Bronchial epithelial cell (primary cell): Measurements from ENCODE around the gene DFFA. TPM values are rescaled to one million over a fixed set of nuclear protein-coding genes. Genes with fewer than 3 reads are reported as not detected.
A peak's percentile ranks its signal among the peaks of the same experiment; 100 is the strongest.
"Not testable (repeated sequence)": the region's sequence is repeated elsewhere in the genome, so short reads cannot be mapped to it uniquely, and the experiment has no call there.

ENCODE experiments used
- DNase-seq: peaks from one replicate; pipeline ENCODE4 v3.0.0-alpha.2; 2010; ENCODE audit warnings: low read depth
- FAIRE-seq: peaks from 2 replicates; lab custom pipeline; 2011; peaks lifted over from hg19 to GRCh38; lab: Jason Lieb, UNC
- H3K27me3 ChIP-seq: 2 replicates; pipeline ENCODE4 v1.5.1; 2011; ENCODE audit warnings: low read length; ENCODE audit not compliant: control insufficient read depth, insufficient read depth
- H3K36me3 ChIP-seq: 2 replicates; pipeline ENCODE4 v1.5.1; 2011; ENCODE audit warnings: low read length; ENCODE audit not compliant: control insufficient read depth, insufficient read depth
- H3K4me3 ChIP-seq: 2 replicates; pipeline ENCODE4 v1.5.1; 2011; ENCODE audit warnings: mild to moderate bottlenecking, low read depth, low read length, control low read depth
- total RNA-seq: library from RNA; depleted of rRNA; stranded (reverse); fragments of >200 nt; gene quantifications from 2 replicates; pipeline ENCODE4 v1.2.1, GENCODE V29; 2014
- TF ChIP-seq, protein P1 (sequence below): IDR thresholded peaks from 2 replicates; pipeline ENCODE4 v1.5.1; 2011; ENCODE audit warnings: mild to moderate bottlenecking, moderate library complexity, low read length, control low read depth, inconsistent platforms; ENCODE audit not compliant: insufficient read depth, severe bottlenecking

Gene DFFA
- total RNA-seq, 1 donor from 2014 or later = 55.5 TPM

DNA sequence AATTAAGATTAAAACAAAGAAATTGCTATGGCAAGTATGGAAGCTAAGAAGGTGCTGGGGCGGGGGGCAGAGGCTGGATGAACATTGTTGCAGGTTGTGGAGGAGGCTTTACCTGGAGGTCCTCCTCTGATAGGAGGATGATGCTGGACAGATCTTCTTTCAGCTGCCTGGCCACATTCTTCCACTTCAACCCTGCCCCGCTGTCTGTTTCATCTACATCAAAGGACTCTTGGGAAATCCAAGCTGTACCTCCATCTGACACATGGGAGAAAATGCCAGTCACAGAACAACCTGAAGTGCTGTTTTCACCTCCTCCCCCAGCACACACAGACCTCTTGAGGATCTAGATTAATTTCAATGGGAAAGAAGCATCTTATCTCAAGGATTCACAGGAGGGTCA is 5.3 kb downstream of the DFFA start:
- TF ChIP-seq, protein P1, sequence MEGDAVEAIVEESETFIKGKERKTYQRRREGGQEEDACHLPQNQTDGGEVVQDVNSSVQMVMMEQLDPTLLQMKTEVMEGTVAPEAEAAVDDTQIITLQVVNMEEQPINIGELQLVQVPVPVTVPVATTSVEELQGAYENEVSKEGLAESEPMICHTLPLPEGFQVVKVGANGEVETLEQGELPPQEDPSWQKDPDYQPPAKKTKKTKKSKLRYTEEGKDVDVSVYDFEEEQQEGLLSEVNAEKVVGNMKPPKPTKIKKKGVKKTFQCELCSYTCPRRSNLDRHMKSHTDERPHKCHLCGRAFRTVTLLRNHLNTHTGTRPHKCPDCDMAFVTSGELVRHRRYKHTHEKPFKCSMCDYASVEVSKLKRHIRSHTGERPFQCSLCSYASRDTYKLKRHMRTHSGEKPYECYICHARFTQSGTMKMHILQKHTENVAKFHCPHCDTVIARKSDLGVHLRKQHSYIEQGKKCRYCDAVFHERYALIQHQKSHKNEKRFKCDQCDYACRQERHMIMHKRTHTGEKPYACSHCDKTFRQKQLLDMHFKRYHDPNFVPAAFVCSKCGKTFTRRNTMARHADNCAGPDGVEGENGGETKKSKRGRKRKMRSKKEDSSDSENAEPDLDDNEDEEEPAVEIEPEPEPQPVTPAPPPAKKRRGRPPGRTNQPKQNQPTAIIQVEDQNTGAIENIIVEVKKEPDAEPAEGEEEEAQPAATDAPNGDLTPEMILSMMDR = no peak
- no peak overlapping the region for H3K4me3 ChIP-seq
- no peak for FAIRE-seq
- no peaks in the 10 kb centered on the region for H3K27me3 ChIP-seq
- peaks cover 18% of the 10 kb centered on the region for H3K36me3 ChIP-seq
- DNase-seq = no peak

DNA sequence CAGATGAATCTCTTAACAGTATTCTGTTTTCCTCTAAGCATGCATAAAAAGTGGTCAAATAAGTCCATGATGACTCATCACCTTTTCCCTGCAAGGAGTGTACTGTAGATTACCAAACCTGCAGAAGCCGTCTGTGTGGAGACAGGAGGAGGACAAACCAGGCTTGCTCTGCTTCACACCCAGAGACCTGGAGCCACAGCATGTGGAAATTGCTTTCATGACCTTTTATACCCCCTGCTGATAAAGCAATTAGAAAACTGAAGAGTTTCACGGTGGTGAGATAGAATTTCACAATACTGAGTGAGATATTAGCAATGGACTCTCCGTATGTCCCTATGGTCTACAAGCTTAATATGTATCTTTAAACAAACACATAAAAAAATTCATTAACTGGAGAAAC is 13.1 kb downstream of the DFFA start:
- Histone ChIP-seq H3K4me3 (no peak overlapping the region), H3K36me3 (peaks cover 6% of the 10 kb centered on the region), H3K27me3 (no peaks in the 10 kb centered on the region)
- DNase-seq (peak; percentile 90), FAIRE-seq (peak; percentile 68)
- TF ChIP-seq, protein P1 = no peak

DNA sequence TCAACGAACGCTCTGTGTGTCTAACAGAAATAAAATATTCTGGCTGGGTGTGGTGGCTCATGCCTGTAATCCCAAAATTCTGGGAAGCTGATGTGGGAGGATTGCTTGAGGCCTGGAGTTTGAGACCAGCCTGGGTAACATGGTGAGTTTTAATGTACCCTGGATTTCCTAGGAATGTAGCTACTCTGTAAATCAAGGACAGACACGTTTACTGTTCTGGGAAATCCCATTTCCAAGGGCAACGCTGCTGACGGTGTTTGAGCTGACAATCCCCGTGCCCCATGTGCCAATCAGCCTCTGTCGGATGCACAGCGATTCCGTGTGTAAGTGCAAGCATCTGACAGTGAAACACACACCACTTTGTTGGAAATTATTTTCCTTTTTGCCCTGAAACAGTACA is 14.5 kb downstream of the DFFA start:
- H3K36me3 ChIP-seq = peaks cover 6% of the 10 kb centered on the region
- H3K4me3 ChIP-seq = no peak overlapping the region
- H3K27me3 ChIP-seq = no peaks in the 10 kb centered on the region
- TF ChIP-seq, protein P1 = no peak
- FAIRE-seq (no peak), DNase-seq (no peak)

DNA sequence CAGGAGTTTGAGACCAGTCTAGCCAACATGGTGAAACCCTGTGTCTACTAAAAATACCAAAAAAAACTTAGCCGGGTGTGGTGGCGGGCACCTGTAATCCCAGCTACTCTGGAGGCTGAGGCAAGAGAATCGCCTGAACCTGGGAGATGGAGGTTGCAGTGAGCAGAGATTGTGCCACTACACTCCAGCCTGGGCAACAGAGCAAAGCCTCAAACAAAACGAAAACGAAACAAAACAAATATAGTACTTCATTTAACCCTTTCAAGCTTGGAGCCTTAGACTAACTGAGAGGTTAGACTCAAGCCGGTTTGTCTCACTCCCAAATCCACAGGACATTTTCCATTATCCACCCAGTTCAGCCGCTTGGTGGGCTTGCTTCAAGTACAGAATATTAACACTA is 14.9 kb downstream of the DFFA start:
- FAIRE-seq, H3K4me3 ChIP-seq, H3K27me3 ChIP-seq, H3K36me3 ChIP-seq, DNase-seq: not testable (repeated sequence)

DNA sequence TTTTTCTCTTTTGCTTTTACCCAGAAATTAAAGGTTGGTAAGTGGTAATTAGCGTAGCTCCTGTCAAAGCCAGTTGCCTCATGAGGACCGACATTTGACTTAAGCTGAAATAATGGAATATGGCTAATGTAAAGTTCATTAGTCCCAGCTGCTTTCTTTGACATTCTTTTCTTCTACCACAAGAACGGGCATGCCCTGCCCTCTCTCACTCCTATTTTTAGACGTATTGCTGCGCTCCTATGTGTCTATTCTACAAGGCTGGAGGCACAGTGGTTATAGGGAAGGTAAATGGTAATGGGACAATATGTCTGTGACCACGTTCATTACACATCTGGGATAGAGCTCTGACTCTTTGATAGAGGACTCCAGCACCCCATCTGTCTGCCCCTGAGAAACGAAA is 15.7 kb downstream of the DFFA start:
- TF ChIP-seq, protein P1 = no peak
- FAIRE-seq = no peak
- peak; percentile 75 for DNase-seq
- H3K36me3 ChIP-seq = peaks cover 2% of the 10 kb centered on the region
- no peaks in the 10 kb centered on the region for H3K27me3 ChIP-seq
- no peak overlapping the region for H3K4me3 ChIP-seq

DNA sequence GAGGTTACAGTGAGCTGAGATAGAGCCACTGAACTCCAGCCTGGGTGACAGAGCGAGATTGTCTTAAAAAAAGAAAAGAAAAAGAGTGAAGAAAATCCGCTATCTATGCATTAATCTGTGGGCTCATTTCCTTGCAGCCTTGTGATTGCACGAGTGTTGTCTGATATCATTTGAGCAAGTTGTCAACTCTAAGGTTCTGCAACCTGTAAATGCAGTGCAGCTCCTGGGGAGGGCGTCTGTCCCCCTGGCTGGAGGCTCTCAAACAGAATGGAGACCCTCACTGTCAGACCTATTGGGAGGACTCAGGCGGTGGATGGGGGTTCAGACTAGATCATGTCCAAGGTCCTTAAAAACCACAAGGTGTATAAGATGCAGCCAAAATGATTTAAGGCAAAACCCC is 16.3 kb downstream of the DFFA start:
- H3K4me3 ChIP-seq = no peak overlapping the region
- DNase-seq (no peak), FAIRE-seq (no peak)
- no peaks in the 10 kb centered on the region for H3K27me3 ChIP-seq
- H3K36me3 ChIP-seq = no peaks in the 10 kb centered on the region
- TF ChIP-seq, protein P1 = peak; percentile 12
